Islet of Langerhans (tissue), 1 donor: ENCODE measurements around the gene CRTAP.
"Not testable (repeated sequence)": the region's sequence is repeated elsewhere in the genome, so short reads cannot be mapped to it uniquely, and the experiment has no call there.

ENCODE experiments used
- FAIRE-seq: peaks from one replicate; lab custom pipeline; 2011; peaks lifted over from hg19 to GRCh38; lab: Jason Lieb, UNC

The CRTAP gene

GRCh38 chr3:33181229-33181628, 67.4 kb downstream of the CRTAP start:
- FAIRE-seq = no peak

DNA sequence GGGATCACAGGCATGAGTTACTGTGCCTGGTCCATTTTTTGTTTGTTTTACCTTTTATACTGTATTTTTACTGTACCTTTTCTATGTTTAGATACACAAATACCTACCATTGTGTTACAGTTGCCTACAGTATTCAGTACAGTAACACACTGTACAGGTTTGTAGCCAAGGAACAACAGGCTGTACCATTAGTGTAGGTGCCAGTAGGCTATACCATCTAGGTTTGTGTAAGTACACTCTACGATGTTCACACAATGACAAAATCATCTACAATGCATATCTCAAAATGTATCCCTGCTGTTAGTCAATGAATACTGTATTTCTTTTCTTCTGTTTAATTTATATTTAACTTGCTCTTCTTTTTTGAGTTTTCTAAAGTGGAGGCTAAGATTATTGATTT, 67.8 kb downstream of the CRTAP start:
- not testable (repeated sequence) for FAIRE-seq

- FAIRE-seq = no peak
Observed at GRCh38 chr3:33184863-33185262, 71.0 kb downstream of the CRTAP start.

- no peak for FAIRE-seq
Observed at GRCh38 chr3:33186524-33187367, 72.9 kb downstream of the CRTAP start.

GRCh38 chr3:33187368-33187634, 73.5 kb downstream of the CRTAP start:
- FAIRE-seq = no peak

GRCh38 chr3:33194303-33194702, 80.5 kb downstream of the CRTAP start:
- FAIRE-seq = no peak

DNA sequence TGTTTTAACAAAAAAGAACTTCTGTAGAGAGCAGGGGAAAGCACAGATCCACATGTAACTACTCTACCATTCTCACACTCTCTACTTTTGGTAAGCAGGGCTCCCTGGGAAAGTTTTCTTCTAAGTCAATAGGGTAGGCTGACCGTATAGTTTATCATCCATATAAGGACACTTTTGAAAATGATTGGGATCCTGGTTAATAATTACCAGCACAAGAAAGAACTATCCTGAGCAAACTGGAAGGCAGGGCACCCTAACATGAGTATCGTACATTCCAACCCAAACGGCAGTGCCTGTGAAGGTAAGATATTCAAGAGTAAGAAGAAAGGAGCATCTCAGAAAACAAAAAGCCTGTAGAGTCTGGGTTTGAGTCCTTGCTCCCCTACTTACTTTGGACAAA, 82.7 kb downstream of the CRTAP start:
- FAIRE-seq = no peak
